GM21529 (cell line): ENCODE data around the gene HERC5.
A peak's percentile ranks its signal among the peaks of the same experiment; 100 is the strongest.
"Not testable (repeated sequence)": the region's sequence is repeated elsewhere in the genome, so short reads cannot be mapped to it uniquely, and the experiment has no call there.

ENCODE experiments used
- ATAC-seq: cut with Tn5 transposase; IDR thresholded peaks from one replicate; pipeline ENCODE4 v1.9.1; 2021; ENCODE audit not compliant: unreplicated experiment

HERC5 gene

DNA sequence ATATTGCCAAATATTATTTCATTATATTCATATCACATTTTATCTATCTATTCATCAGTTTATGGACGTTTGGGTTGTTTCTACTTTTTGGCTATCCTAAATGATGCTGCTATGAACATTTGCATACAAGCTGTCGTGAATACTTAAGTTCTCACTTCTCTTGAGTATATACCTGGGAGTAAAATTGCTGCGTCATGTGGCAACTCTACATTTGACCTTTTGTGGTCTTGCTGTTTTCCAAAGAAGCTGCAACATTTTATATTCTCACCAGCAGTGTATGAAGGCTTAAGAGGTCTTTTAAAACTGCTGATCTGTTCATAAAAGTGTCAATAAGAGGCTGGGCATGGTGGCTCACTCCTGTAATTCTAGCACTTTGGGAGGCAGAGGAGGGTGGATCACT is 60.9 kb downstream of the HERC5 start:
- no peak for ATAC-seq

DNA sequence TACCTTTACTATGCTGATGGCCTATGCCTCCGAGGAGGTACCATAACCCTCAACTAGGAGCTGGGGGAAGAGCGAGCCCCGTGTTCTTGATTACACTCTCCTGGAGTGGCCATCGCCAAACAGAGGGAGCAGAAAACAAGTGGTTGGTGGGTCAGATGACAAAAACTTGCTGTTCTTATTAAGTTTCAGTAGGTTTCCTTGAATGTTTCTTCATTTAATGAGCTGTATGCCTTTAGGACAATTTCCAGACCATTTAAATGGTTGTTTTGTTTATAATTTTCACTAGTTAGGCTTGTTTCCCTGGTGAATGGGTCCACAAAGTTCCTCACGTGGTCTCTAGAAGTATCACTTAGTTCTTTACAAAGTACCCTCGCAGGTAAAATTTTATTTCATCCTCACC is 62.0 kb downstream of the HERC5 start:
- ATAC-seq = no peak

DNA sequence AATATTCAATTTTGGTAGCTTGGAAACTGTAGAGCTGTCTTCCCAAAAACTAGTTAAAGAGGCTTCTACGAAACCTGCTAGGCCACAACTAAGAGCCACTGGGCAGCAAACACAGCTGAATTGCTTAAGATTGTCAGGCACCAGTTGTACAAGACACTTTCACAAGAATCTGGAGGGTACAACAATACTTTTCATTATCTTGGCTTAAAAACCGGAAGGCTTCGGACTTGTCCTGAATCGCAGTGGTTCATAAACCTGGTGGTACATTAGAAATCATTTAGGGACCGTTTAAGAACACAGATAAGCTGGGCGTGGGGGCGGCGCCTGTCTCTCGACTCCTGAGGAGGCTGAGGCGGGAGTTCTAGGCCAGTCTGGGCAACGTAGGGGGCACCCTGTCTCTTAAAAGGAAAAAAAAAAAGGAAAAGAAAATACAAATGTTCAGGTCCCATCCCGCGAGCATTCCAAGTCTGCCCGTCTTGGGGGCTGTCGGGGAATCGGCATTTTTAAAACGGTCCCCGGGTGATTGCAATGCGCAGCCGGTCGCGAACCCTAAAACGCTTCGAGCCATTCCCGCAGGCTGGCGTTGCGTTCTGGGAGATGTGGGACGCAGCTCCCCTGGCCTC is 65.9 kb downstream of the HERC5 start:
- no peak for ATAC-seq

DNA sequence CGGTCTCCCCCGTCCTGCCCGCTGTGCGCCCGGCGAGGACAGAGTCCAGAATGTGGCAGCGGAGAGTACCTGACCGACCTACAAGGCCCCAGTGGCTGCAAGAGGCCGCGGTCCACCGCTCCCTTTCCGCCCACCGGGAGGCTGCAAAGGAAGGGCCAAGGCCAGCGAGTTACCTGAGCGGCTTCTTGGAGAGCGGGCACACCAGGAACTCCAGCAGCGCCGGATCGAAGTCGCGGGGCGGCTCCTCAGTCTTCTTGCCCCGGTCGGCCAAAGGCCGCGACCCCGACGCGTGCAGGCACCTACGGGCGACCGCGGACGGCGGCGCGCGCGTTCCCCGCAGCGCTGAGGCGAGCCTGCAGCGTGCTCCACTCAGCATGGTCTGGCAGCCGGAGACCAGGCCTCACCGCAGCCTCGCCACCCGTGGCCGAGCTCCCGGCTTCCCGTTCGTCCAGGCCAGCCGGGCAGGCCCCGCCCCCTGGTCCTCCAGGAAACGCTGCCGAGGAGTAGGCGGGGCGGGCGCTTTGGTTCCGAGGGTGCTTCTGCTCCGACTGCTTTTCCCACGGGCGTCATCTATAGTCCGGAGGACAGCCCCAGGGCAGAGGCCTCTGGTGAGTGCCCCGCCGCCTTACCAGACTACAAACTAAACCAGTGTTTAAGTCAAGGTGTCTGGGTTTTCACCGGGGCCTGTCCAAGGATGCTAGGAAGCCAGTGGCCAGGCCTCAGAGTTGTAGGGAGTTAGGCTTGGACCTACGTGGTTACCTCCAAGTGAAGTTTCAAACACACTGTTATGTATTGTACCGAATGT is 66.6 kb downstream of the HERC5 start, which contains the start of gene PYURF:
Gene PYURF (minus strand): TSS at position 452 of the 805 bp plus-strand sequence. CDS start 76 bp downstream, at position 376.
- ATAC-seq = peak; percentile 83

DNA sequence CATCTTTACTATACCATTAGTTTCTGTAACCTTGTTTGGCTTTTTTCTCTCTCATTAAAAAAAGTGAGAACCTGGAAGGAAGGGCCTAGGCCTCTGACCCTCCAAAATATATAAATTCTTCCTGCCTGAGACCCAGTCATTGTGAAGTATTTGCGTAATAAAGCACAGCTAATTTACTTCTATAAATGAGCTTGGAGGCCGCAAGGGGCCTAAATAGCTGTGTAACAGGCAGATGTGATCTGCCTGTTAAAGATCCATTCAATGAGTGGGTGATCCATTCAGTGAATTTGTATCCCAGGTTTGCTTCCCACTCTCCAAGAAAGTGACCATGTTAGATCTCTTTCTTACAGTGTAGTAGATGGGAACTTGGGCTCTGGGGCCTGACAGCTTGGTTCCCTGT is 67.3 kb downstream of the HERC5 start:
- no peak for ATAC-seq

DNA sequence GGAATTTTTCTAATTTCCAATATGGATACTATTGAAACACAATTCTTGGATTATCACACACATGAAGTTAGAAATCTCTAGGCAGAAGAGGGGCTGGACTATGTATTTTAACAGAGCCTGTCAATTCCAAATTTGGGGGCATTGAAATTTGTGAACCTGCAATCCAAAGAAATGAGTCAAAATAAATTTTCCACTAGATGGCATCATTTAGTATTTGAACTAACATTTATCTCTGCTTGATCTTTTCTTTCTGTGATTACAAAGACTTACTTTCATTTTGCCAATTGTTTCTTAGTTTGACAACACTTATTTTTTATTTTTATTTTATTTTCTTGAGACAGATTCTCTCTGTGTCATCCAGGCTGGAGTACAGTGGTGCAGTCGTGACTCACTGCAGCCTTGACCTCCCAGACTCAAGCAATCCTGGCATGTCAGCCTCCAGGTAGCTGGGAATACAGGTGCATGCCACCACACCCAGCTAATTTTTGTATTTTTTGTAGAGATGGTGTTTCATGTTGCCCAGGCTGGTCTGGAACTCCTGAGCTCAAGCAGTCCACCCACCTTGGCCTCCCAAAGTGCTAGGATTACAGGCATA is 69.4 kb downstream of the HERC5 start:
- ATAC-seq = no peak

DNA sequence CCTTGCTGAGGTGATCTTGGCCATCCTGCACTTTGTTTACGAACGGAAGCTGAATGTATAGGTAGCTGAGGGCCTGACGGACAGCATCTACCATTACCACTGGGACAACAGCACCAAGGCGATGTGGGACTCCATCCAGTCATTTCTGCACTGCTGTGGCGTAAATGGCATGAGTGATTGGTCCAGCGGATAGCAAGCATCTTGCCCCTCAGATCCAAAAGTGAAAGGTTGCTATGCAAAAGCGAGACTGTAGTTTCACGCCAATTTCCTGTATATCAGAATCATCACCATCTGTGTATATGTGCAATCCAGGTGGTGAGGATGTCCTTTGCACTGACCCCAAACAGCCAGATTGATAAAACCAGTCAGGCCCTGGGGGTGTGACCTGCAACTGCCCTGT is 70.9 kb downstream of the HERC5 start:
- ATAC-seq = peak; percentile 42

DNA sequence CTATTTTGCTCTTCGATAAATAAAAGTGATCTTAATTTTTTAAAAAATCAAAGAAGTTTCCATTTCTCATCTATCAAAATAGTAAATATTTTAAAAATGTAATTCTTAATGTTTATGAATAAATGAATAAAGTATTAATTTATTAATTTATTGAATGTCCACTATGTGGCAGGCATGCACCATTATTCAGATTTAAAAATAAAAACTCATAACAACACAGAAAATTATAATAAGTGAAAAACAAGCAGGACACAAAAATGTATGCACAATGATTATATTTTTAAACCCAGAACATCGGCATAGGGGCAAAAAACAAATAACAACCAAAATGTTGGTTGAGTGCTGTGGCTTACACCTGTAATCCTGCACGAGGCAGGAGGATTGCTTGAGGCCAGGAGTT is 71.9 kb downstream of the HERC5 start:
- ATAC-seq = no peak

DNA sequence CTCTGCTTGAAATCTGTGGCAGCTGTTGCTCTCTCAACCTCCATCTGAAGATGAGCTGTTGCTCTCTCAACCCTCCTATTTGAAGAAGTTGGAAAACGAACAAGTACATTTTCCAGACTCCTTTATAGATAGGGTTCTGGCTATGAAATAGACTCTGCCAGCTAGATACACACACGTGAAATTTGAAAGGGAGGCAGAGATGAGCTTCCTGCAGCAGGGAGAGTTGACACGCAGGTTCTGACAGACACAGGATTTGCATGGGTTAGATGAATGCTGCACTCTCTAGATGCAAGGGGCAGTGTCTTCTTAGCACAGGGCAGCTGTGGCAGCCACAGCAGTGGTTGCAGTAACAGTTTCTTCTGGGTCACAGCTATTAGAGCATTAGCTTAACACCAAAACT is 74.6 kb downstream of the HERC5 start:
- ATAC-seq = no peak

DNA sequence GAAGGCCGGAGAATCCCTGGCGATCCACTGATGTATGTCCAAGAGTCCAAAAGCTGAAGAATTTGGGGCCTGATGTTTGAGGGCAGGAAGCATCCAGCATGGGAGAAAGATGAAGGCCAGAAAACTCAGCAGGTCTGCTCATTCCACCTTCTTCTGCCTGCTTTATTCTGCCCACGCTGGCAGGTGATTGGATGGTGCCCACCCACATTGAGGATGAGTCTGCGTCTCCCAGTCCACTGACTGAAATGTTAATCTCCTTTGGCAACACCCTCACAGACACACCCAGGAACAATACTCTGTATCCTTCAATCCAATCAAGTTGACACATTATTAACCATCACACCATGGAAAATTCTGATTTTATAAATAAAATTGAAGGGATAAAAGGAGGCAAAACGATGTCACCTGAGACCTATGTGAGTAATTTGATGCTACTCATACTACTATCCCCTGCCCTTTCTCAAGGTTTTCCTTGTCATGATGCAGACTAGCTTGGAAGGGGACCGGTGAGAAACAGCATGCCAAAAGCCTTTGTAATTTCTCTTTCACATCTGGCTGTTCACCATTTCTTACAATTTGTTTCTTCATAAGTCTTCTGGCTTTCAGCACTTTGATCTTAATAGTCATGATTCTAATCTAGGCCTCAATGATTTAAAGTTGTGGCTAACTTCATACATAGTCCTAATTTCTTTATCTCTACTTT is 76.3 kb downstream of the HERC5 start:
- no peak for ATAC-seq

DNA sequence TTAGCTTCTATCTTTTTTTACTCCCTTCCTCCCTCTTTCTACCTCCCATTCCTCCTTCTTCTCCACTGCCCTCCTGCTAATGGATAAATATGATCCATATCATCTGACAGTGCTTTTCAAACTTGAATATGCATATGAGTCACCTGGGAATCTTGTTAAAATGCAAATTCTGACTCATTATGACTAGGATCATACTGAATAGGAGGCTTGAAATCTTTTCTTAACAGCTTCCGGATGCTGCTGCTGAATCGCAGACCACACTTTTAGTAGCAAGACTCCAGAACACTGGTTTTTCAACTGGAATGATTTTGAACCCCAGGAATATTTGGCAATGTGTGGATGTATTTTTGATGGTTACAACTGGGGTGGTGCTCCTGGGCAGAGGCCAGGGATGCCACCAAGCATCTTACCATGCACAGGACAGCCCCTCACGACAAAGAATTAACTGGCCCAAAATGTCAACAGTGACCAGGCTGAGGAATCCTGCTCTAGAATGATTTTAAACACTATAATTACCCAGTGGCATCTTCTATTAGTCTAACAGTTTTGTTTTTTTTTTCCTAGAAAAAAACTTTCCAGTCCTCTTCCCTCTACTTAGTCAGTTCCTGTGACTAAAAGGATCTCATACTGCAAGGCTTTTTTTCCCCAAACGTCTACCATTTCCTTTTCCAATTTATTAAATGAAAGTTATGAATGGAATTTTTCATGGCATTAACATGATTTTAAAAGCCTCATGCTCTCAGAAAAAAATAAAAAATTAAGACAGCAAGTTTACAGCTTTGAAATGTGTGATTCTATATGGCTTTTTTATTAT is 77.2 kb downstream of the HERC5 start:
- ATAC-seq = no peak

DNA sequence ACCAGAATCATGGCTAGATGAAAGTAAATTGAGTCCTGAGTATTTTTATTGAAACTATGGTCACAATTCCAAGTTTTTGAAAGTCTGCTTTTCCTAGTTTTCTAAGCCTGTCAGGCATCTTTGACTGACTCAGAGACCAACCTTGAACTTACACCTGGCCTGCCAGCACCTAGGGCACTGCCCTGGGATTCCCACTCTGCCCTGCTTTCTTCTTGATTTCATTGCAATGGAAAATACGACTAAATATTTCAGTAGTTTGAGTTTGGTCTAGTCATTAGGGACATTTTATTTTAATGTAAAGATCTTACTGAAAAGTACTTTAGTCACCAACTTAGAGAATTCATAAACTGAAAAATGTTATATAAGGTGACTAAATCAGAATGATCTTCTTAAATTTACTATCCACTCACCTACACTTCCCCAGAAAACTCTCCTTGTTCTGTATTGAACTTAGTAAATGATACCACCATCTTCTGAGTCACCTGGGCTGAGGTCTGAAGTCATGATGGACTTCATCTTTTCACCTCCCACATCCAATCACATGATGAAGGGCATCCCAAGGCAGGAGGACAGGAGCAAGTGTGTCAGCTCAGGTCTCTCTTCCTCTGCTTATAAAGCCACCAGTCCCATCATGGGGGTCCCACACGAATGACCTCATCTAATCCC is 78.3 kb downstream of the HERC5 start:
- ATAC-seq = no peak

DNA sequence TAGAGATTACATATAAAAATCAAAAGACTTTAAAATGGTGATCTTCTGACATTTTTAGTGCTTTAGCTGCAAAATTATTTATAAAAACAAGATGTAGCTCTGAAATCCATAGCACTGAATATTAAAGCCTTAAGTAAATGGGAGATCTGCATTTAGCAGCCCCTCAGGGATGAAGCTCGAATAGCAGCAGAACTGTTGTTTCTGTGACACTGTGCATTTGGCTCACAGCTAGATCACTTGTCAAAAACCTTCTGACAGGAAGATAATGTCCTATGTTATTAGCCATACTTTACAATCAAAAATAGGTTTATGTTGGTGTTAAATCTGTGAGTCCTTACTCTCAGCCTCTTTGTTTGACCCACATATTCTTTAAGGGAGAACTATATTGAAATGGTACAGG is 80.8 kb downstream of the HERC5 start:
- ATAC-seq = no peak

DNA sequence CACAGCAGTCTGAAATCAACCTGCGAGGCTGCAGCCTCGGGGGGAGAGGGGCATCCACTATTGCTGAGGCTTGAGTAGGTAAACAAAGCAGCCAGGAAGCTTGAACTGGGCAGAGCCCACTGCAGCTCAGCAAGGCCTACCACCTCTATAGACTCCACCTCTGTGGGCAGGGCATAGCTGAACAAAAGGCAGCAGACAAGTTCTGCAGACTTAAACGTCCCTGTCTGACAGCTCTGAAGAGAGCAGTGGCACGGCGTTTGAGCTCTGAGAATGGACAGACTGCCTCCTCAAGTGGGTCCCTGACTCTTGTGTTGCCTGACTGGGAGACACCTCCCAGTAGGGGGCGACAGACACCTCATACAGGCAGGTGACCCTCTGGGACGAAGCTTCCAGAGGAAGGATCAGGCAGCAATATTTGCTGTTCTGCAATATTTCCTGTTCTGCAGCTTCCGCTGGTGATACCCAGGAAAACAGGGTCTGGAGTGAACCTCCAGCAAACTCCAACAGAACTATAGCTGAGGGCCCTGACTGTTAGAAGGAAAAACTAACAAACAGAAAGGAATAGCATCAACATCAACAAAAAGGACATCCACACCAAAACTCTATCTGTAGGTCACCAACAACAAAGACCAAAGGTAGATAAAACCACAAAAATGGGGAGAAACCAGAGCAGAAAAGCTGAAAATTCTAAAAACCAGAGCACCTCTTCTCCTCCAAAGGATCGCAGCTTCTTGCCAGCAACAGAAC is 82.6 kb downstream of the HERC5 start:
- ATAC-seq = not testable (repeated sequence)

DNA sequence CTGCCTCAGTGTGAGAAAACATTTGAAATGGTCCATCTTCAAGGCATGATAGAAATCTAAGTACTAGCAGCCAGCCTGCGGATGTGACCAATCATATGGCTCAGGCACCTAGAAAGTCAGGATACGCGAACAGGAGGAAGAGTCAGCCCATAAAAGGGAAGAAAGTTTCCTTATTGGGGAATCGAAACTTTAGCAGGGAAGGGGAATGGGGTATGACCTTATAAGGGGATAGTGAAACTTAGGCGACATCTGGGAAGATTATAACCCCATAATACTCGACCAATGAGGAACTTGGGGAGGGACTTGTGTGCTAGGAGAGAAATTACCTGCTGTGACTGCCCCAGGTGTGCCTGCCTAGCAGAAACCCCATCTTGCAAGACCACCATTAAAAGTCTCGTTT is 92.9 kb downstream of the HERC5 start:
- no peak for ATAC-seq
